Tibial nerve (tissue), 4 donors: ENCODE results near the gene RAB14.

Source experiments
- CTCF ChIP-seq, 5 experiments: fragments of 200-600 bp in 3 of 5; fragments of 450-650 bp in 2 of 5; sonication (generic) in 3 of 5; IDR thresholded peaks; one replicate each; pipeline ENCODE4 v1.5.1; 2016 to 2019; ENCODE audit warnings: antibody characterized with exemption in 5 of 5, mild to moderate bottlenecking in 3 of 5, moderate library complexity in 2 of 5
- EP300 ChIP-seq, 2 donors: sonication (generic); formaldehyde crosslinking; IDR thresholded peaks; one replicate each; pipeline ENCODE4 v1.6.1; 2017; ENCODE audit warnings: antibody characterized with exemption in 2 of 2, mild to moderate bottlenecking in 1 of 2

DNA sequence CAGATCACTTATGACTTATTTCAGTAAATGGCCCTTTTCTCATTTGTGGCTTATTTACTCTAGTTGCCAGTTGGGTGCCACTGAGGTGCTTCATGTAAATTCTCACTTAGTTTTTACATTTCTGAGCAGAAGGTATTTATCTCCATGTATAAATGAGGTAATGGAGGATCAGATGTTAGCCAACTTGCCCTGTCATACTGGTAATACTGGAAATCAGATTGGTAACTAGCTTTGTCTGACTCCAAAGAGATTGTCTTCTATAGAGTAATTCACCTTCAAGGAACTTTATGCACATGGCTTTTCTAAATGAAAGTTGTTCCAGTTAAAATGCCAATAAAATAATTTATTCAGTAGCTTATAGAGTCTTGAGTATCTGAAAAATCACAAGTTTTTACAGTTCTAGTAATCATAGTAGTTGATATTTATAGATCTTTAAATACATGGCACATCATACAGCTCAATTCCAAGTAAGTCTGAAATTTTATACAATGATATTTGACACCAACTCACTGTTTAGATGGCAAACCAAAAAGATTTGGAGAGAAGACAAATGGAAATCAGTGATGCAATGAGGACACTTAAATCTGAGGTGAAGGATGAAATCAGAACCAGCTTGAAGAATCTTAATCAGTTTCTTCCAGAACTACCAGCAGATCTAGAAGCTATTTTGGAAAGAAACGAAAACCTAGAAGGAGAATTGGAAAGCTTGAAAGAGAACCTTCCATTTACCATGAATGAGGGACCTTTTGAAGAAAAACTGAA lies 28.8 kb downstream of the RAB14 start:
- TF ChIP-seq CTCF (IDR thresholded peaks at IDR 0.05) (no peak), EP300 (IDR thresholded peaks at IDR 0.05) (no peak)
